SKM-1 treated with dmso at 0.1 percent for 144 hours (cell line): ENCODE data around the gene ADTRP.

Source experiments
- DNase-seq: peaks from one replicate; lab custom pipeline; 2025; ENCODE audit not compliant: unreplicated experiment; lab: John Stamatoyannopoulos, UW

Gene ADTRP

GRCh38 chr6:11665604-11666326 is 112.8 kb downstream of the ADTRP start:
- DNase-seq: no peak
